Psoas muscle (tissue), 8 donors: Measurements from ENCODE around the gene F5. TPM values are rescaled to one million over a fixed set of nuclear protein-coding genes. Genes with fewer than 3 reads are reported as not detected.

ENCODE experiments used
- ATAC-seq, 4 donors: fragments of 200-7000 bp; cut with Tn5 transposase; one replicate each; pipeline ENCODE4 v1.9.1; 2020; ENCODE audit warnings: moderate library complexity in 3 of 4, mild to moderate bottlenecking in 2 of 4
- DNase-seq, 2 donors: peaks; one replicate each; pipeline ENCODE4 v3.0.0-alpha.2; 2020
- H3K27ac ChIP-seq: fragments of 200-600 bp; one replicate; pipeline ENCODE4 v1.8.0; 2022
- H3K27me3 ChIP-seq, 3 donors: fragments of 200-600 bp in 1 of 3; one replicate each; pipeline versions ENCODE4 v1.6.1 to v1.8.0; 2013 to 2022; ENCODE audit warnings: low read length in 2 of 3, mild to moderate bottlenecking in 2 of 3, moderate library complexity in 1 of 3; ENCODE audit not compliant: insufficient read depth in 3 of 3
- H3K36me3 ChIP-seq, 2 donors: fragments of 200-600 bp in 1 of 2; one replicate each; pipeline versions ENCODE4 v1.6.1 to v1.8.0; 2013 to 2022; ENCODE audit warnings: low read depth in 1 of 2, mild to moderate bottlenecking in 1 of 2, moderate library complexity in 1 of 2; ENCODE audit not compliant: insufficient read depth in 1 of 2
- H3K4me1 ChIP-seq: fragments of 200-600 bp; one replicate; pipeline ENCODE4 v1.8.0; 2022
- H3K4me3 ChIP-seq: fragments of 200-600 bp; one replicate; pipeline ENCODE4 v1.8.0; 2022; ENCODE audit warnings: mild to moderate bottlenecking
- H3K9me3 ChIP-seq: fragments of 200-600 bp; one replicate; pipeline ENCODE4 v1.8.0; 2022
- CTCF ChIP-seq: fragments of 200-600 bp; IDR thresholded peaks from one replicate; pipeline ENCODE4 v1.8.0; 2022; ENCODE audit warnings: antibody characterized with exemption
- WGBS, 3 donors: extraction: QIAGEN DNeasy Blood & Tissue Kit; methylation state at CpG; one replicate each; pipeline versions ENCODE4 v1.1.6 to v1.1.7; 2013; 5-methylcytosine and 5-hydroxymethylcytosine counted together
- intact Hi-C, 2 donors: fragments of 100-400 bp; cut with DNase I; formaldehyde crosslinking; loops; one replicate each; pipeline versions ENCODE4 v1.11.0 to v1.14.2; 2022
- polyA plus RNA-seq, 3 donors: library from polyadenylated mRNA; stranded (reverse); fragments of 200-250 nt; gene quantifications; one replicate each; pipeline ENCODE4 v1.2.3, GENCODE V29; 2013
- total RNA-seq, 4 donors: library from RNA; stranded (reverse); fragmentation: NEBNext Ultra II Directional in 2 of 4; extraction: Animal tissue kit (Norgen Biotek cat#: 25700) in 2 of 4; gene quantifications; one replicate each; pipeline versions ENCODE4 v1.2.1 to v1.2.4, GENCODE V29; 2021 to 2023
- donor health status: healthy with polysubstance abuse.
- donor health status: DM: no; HTN: no; CAD: no; lungs with moderate emphysema.
- donor health status: Bipolar disorder and iron deficiency.
- donor health status: healthy.
- donor health status: DM: yes; HTN: yes; CAD: no.
- donor health status: DM: no; HTN: no; CAD: no.
- donor health status: DM: no; HTN: no; CAD: no.
- donor health status: DM: yes; HTN: yes; CAD: no.

F5 gene
- total and polyA plus RNA-seq, 7 donors = 0.01 to 0.22 (median 0.08) TPM; not detected in 2

GRCh38 chr1:169473347-169473746, 112.9 kb downstream of the F5 start:
- Histone ChIP-seq H3K9me3 (no peaks in the 10 kb centered on the region), H3K4me1 (peaks cover 11% of the 10 kb centered on the region), H3K4me3 (no peak overlapping the region), H3K27me3 (no peaks in the 10 kb centered on the region), H3K36me3 (peaks cover 16 to 60% of the 10 kb centered on the region in 2 donors), H3K27ac (no peak overlapping the region)
- intact Hi-C loops = no loop called here
- peak in 1 of 4 donors; percentile 27 for ATAC-seq
- WGBS, 3 donors = 62 to 74% (median 64%) methylated on average over 5 of the region's 5 CpGs
- DNase-seq = no peak
- no peak for TF ChIP-seq CTCF

- peaks cover 20 to 66% of the 10 kb centered on the region in 2 donors for H3K36me3 ChIP-seq
- H3K27me3 ChIP-seq = no peaks in the 10 kb centered on the region
- ATAC-seq (no peak), DNase-seq (no peak)
- intact Hi-C loops = no loop called here
- H3K4me3 ChIP-seq = no peak overlapping the region
- H3K27ac ChIP-seq = no peak overlapping the region
- no peak for TF ChIP-seq CTCF
- 85 to 95% (median 93%) methylated on average over 3 of the region's 3 CpGs for WGBS, 3 donors
- H3K9me3 ChIP-seq = no peaks in the 10 kb centered on the region
- peaks cover 11% of the 10 kb centered on the region for H3K4me1 ChIP-seq
These were observed 113.5 kb downstream of the F5 start for GRCh38 chr1:169472738-169473137.

- no peak for TF ChIP-seq CTCF
- intact Hi-C loops = loop anchor here in 1 of 2 donors (5.0 kb wide), 1 partner anchor 78 kb away; no protein-coding TSS in a partner anchor
- no peak overlapping the region for H3K4me3 ChIP-seq
These were observed 117.3 kb downstream of the F5 start for GRCh38 chr1:169468982-169469381.

GRCh38 chr1:169466259-169467230, 119.7 kb downstream of the F5 start:
- Histone ChIP-seq H3K4me3 (no peak overlapping the region), H3K9me3 (no peaks in the 10 kb centered on the region), H3K36me3 (peaks cover 18 to 74% of the 10 kb centered on the region in 2 donors), H3K27ac (no peak overlapping the region), H3K27me3 (no peaks in the 10 kb centered on the region), H3K4me1 (no peaks in the 10 kb centered on the region)
- peak in 2 of 4 donors; percentile 0 to 7 for ATAC-seq
- TF ChIP-seq CTCF = peak; percentile 35
- WGBS, 3 donors = 75 to 78% (median 76%) methylated on average over 8 of the region's 8 CpGs
- DNase-seq = no peak
- intact Hi-C loops = loop anchor here in 1 of 2 donors (5.0 kb wide), 1 partner anchor 81 kb away; no protein-coding TSS in a partner anchor

More at GRCh38 chr1:169468982-169469381, 117.3 kb downstream of the F5 start:
- Histone ChIP-seq H3K4me1 (no peaks in the 10 kb centered on the region), H3K27me3 (no peaks in the 10 kb centered on the region), H3K27ac (no peak overlapping the region), H3K9me3 (no peaks in the 10 kb centered on the region), H3K36me3 (peaks cover 18 to 75% of the 10 kb centered on the region in 2 donors)
- ATAC-seq = peak in 3 of 4 donors; percentile 19 to 33 (median 32)
- DNase-seq = no peak
